H1 (cell line): ENCODE results near the gene ACTL8. TPM values are rescaled to one million over a fixed set of nuclear protein-coding genes. Genes with fewer than 3 reads are reported as not detected.

Experiments
- CTCF ChIA-PET: fragments of 300-600 bp; sonication (Branson Sonifier 250); formaldehyde crosslinking; loops from one replicate; lab custom pipeline; 2021; ENCODE audit not compliant: partially characterized antibody; lab: Charles Lee
- POLR2A ChIA-PET: fragments of 300-600 bp; sonication (Branson Sonifier 250); formaldehyde crosslinking; loops from one replicate; lab custom pipeline; 2021; ENCODE audit warnings: inconsistent platforms; ENCODE audit not compliant: partially characterized antibody; lab: Charles Lee
- DNase-seq, 2 experiments: peaks; one replicate each; pipeline versions ENCODE4 v3.0.0 to v3.0.0-alpha.2; 2010 to 2022; ENCODE audit warnings: low spot score in 2 of 2, low read depth in 1 of 2, mixed read lengths in 1 of 2
- FAIRE-seq: peaks from 2 replicates; lab custom pipeline; 2011; peaks lifted over from hg19 to GRCh38; lab: Jason Lieb, UNC
- H2AFZ ChIP-seq: 2 replicates; pipeline ENCODE4 v1.8.1; 2012; ENCODE audit warnings: low read length, inconsistent platforms
- H2AK5ac ChIP-seq: 2 replicates; pipeline ENCODE4 v1.6.1; 2013; ENCODE audit warnings: low read depth, low read length
- H2BK120ac ChIP-seq: replicated peaks from 2 replicates; pipeline ENCODE3; 2013; ENCODE audit warnings: low read depth, low read length, inconsistent platforms
- H2BK12ac ChIP-seq: 2 replicates; pipeline ENCODE4 v1.6.1; 2013; ENCODE audit warnings: low read depth, low read length
- H2BK15ac ChIP-seq: 2 replicates; pipeline ENCODE4 v1.6.1; 2013; ENCODE audit warnings: low read length
- H2BK20ac ChIP-seq: 2 replicates; pipeline ENCODE4 v1.6.1; 2013; ENCODE audit warnings: low read length
- H2BK5ac ChIP-seq: 2 replicates; pipeline ENCODE4 v1.6.1; 2013; ENCODE audit warnings: low read depth, low read length
- H3K14ac ChIP-seq: 2 replicates; pipeline ENCODE4 v1.6.1; 2013; ENCODE audit warnings: inconsistent platforms; ENCODE audit not compliant: insufficient read length
- H3K18ac ChIP-seq: 2 replicates; pipeline ENCODE4 v1.6.1; 2013; ENCODE audit warnings: low read length; ENCODE audit errors: extremely low read depth
- H3K23ac ChIP-seq: 2 replicates; pipeline ENCODE4 v1.6.1; 2013; ENCODE audit warnings: inconsistent platforms; ENCODE audit not compliant: insufficient read length
- H3K23me2 ChIP-seq: 2 replicates; pipeline ENCODE4 v1.6.1; 2013; ENCODE audit warnings: low read depth, low read length
- H3K27ac ChIP-seq: 2 replicates; pipeline ENCODE4 v1.6.1; 2011; ENCODE audit warnings: low read depth, low read length, inconsistent platforms
- H3K27me3 ChIP-seq, 4 experiments: replicated peaks in 1 of 4; 1 replicate in 1 of 4; 2 replicates in 3 of 4; pipeline versions ENCODE4 v1.6.1 to v1.8.1; 2011 to 2013; ENCODE audit warnings: low read length in 3 of 4, mild to moderate bottlenecking in 3 of 4, inconsistent platforms in 2 of 4, mixed read lengths in 2 of 4, moderate library complexity in 1 of 4; ENCODE audit not compliant: control insufficient read depth in 3 of 4, insufficient read depth in 3 of 4; ENCODE audit errors: extremely low read depth in 1 of 4
- H3K36me3 ChIP-seq, 4 experiments: 2 replicates each; pipeline versions ENCODE4 v1.6.1 to v1.8.1; 2011 to 2013; ENCODE audit warnings: mild to moderate bottlenecking in 4 of 4, low read length in 3 of 4, moderate library complexity in 2 of 4, control low read depth in 1 of 4, inconsistent platforms in 1 of 4; ENCODE audit not compliant: insufficient read depth in 4 of 4, control insufficient read depth in 2 of 4
- H3K4ac ChIP-seq: replicated peaks from 2 replicates; pipeline ENCODE3; 2013; ENCODE audit warnings: low read length, low read depth, mixed read lengths, inconsistent platforms; ENCODE audit not compliant: insufficient read length
- H3K4me1 ChIP-seq, 4 experiments: replicated peaks in 1 of 4; 1 replicate in 1 of 4; 2 replicates in 3 of 4; pipeline versions ENCODE4 v1.6.1 to v1.8.1; 2011 to 2013; ENCODE audit warnings: low read length in 3 of 4, inconsistent platforms in 2 of 4, mixed read lengths in 1 of 4; ENCODE audit not compliant: insufficient read depth in 4 of 4, control insufficient read depth in 3 of 4
- H3K4me2 ChIP-seq, 2 experiments: 2 replicates each; pipeline versions ENCODE4 v1.6.1 to v1.8.1; 2011 to 2013; ENCODE audit warnings: low read depth in 2 of 2, low read length in 2 of 2, control low read depth in 1 of 2, inconsistent platforms in 1 of 2, mild to moderate bottlenecking in 1 of 2; ENCODE audit not compliant: insufficient read depth in 1 of 2
- H3K4me3 ChIP-seq, 4 experiments: fragments of 200-600, 300-600 bp in 1 of 4; sonication (generic), shearing (Covaris generic), sonication (Bioruptor Twin) in 1 of 4; 2 replicates each; pipeline versions ENCODE4 v1.5.1 to v1.8.1; 2011 to 2016; ENCODE audit warnings: low read length in 4 of 4, low read depth in 3 of 4, control low read depth in 2 of 4, inconsistent platforms in 2 of 4, mild to moderate bottlenecking in 2 of 4, mixed read lengths in 1 of 4, moderate library complexity in 1 of 4; ENCODE audit not compliant: insufficient read depth in 2 of 4; ENCODE audit errors: extremely low read depth in 1 of 4
- H3K56ac ChIP-seq: replicated peaks from 2 replicates; pipeline ENCODE3; 2013; ENCODE audit warnings: low read depth, mild to moderate bottlenecking, mixed read lengths, low read length, inconsistent platforms; ENCODE audit not compliant: insufficient read length
- H3K79me1 ChIP-seq: 2 replicates; pipeline ENCODE4 v1.6.1; 2013; ENCODE audit warnings: low read depth, low read length, control low read depth
- H3K79me2 ChIP-seq, 2 experiments: 2 replicates each; pipeline versions ENCODE4 v1.6.1 to v1.8.1; 2012 to 2013; ENCODE audit warnings: low read length in 2 of 2, mild to moderate bottlenecking in 2 of 2, inconsistent platforms in 1 of 2; ENCODE audit not compliant: insufficient read depth in 2 of 2, control insufficient read depth in 1 of 2
- H3K9ac ChIP-seq, 4 experiments: replicated peaks in 1 of 4; 1 replicate in 1 of 4; 2 replicates in 3 of 4; pipeline versions ENCODE4 v1.6.1 to v1.8.1; 2011 to 2013; ENCODE audit warnings: low read depth in 3 of 4, low read length in 3 of 4, control low read depth in 2 of 4, mild to moderate bottlenecking in 2 of 4, moderate library complexity in 2 of 4, inconsistent platforms in 1 of 4; ENCODE audit errors: extremely low read depth in 1 of 4
- H3K9me3 ChIP-seq, 2 experiments: 2 replicates each; pipeline versions ENCODE4 v1.6.1 to v1.8.1; 2012 to 2013; ENCODE audit warnings: mild to moderate bottlenecking in 2 of 2, moderate library complexity in 2 of 2, control low read depth in 1 of 2, inconsistent platforms in 1 of 2, low read depth in 1 of 2, low read length in 1 of 2, mixed read lengths in 1 of 2; ENCODE audit not compliant: insufficient read depth in 2 of 2
- H4K20me1 ChIP-seq, 2 experiments: replicated peaks in 1 of 2; 2 replicates each; pipeline versions ENCODE3 to v1.8.1; 2011 to 2013; ENCODE audit warnings: inconsistent platforms in 2 of 2, low read length in 2 of 2, mild to moderate bottlenecking in 1 of 2; ENCODE audit not compliant: insufficient read depth in 2 of 2, control insufficient read depth in 1 of 2
- H4K5ac ChIP-seq: 2 replicates; pipeline ENCODE4 v1.6.1; 2013; ENCODE audit warnings: low read length, low read depth, mixed read lengths, inconsistent platforms; ENCODE audit not compliant: insufficient read length
- H4K8ac ChIP-seq: 2 replicates; pipeline ENCODE4 v1.8.0; 2013; ENCODE audit warnings: mild to moderate bottlenecking, moderate library complexity, low read length, inconsistent platforms; ENCODE audit not compliant: insufficient read depth; ENCODE audit errors: extremely low read depth
- H4K91ac ChIP-seq: replicated peaks from 2 replicates; pipeline ENCODE3; 2013; ENCODE audit warnings: low read length, mixed read lengths, inconsistent platforms; ENCODE audit not compliant: insufficient read length
- CBX8 ChIP-seq: fragments of 300-800, 300-1000 bp; sonication (generic); IDR thresholded peaks from 2 replicates; pipeline ENCODE4 v1.7.1; 2016; ENCODE audit warnings: low read depth, low read length, borderline replicate concordance
- CEBPB ChIP-seq: IDR thresholded peaks from 2 replicates; pipeline ENCODE4 v1.6.1; 2012; ENCODE audit warnings: low read depth, low read length
- CHD1 ChIP-seq: IDR thresholded peaks from 2 replicates; pipeline ENCODE4 v1.6.1; 2012; ENCODE audit warnings: low read depth, low read length, improper control_type of control experiment
- EP300 ChIP-seq, 2 experiments: IDR thresholded peaks; 1 replicate in 1 of 2; 2 replicates in 1 of 2; pipeline ENCODE4 v1.6.1; 2011 to 2012; ENCODE audit warnings: low read depth in 2 of 2, low read length in 2 of 2, mild to moderate bottlenecking in 2 of 2, borderline replicate concordance in 1 of 2, inconsistent platforms in 1 of 2, moderate library complexity in 1 of 2
- NANOG ChIP-seq: IDR thresholded peaks from 2 replicates; pipeline ENCODE4 v1.6.1; 2011; ENCODE audit warnings: low read length, low read depth, mild to moderate bottlenecking, inconsistent platforms; ENCODE audit not compliant: insufficient read depth, poor library complexity, severe bottlenecking
- NRF1 ChIP-seq: IDR thresholded peaks from 2 replicates; pipeline ENCODE4 v1.6.1; 2011; ENCODE audit warnings: mild to moderate bottlenecking, low read depth, low read length, improper control_type of control experiment
- POLR2A ChIP-seq, 2 experiments: IDR thresholded peaks; 1 replicate in 1 of 2; 2 replicates in 1 of 2; pipeline ENCODE4 v1.6.1; 2011; ENCODE audit warnings: low read depth in 2 of 2, low read length in 2 of 2, mild to moderate bottlenecking in 2 of 2; ENCODE audit errors: control extremely low read depth in 1 of 2
- RFX5 ChIP-seq: IDR thresholded peaks from 2 replicates; pipeline ENCODE4 v1.6.1; 2011; ENCODE audit warnings: low read depth, low read length, improper control_type of control experiment, borderline replicate concordance
- SAP30 ChIP-seq: fragments of 300-600 bp; sonication (generic); IDR thresholded peaks from 2 replicates; pipeline ENCODE4 v1.7.1; 2012; ENCODE audit warnings: low read length, moderate library complexity, mild to moderate bottlenecking, inconsistent platforms; ENCODE audit not compliant: insufficient read depth, insufficient replicate concordance
- SIRT6 ChIP-seq: IDR thresholded peaks from one replicate; pipeline ENCODE4 v1.7.1; 2012; ENCODE audit warnings: low read length, inconsistent platforms
- SUZ12 ChIP-seq: fragments of 200-600 bp; sonication (generic); IDR thresholded peaks from 2 replicates; pipeline ENCODE4 v1.6.1; 2012; ENCODE audit warnings: mild to moderate bottlenecking, inconsistent platforms, low read length, moderate library complexity, mixed read lengths
- YY1 ChIP-seq: IDR thresholded peaks from 2 replicates; pipeline ENCODE4 v1.6.1; 2011; ENCODE audit warnings: low read depth, mild to moderate bottlenecking, low read length
- WGBS, 2 experiments: shearing (Covaris generic) in 1 of 2; methylation state at CpG; one replicate each; pipeline versions ENCODE4 v1.1.6 to v1.1.7; 2013 to 2015; ENCODE audit warnings: low lambda C conversion rate in 2 of 2, mixed read lengths in 2 of 2, inconsistent platforms in 1 of 2, low coverage in 1 of 2, missing lambda C conversion rate in 1 of 2; ENCODE audit not compliant: insufficient replicate concordance in 2 of 2, insufficient coverage in 1 of 2, insufficient read length in 1 of 2; ENCODE audit errors: extremely low coverage in 1 of 2, missing lambda C conversion rate in 1 of 2; 5-methylcytosine and 5-hydroxymethylcytosine counted together
- polyA plus RNA-seq, 7 experiments: library from polyadenylated mRNA; depleted of rRNA in 3 of 7; stranded (reverse) in 5 of 7; unstranded in 2 of 7; fragments of >200 nt in 5 of 7; fragments of 200-250 nt in 2 of 7; gene quantifications; 1 replicate in 5 of 7; 2 replicates in 1 of 7; 4 replicates in 1 of 7; pipeline versions ENCODE4 v1.2.1 to v1.2.3, GENCODE V29; 2011 to 2013; ENCODE audit warnings: missing spikeins in 2 of 7, mixed read lengths in 2 of 7
- total RNA-seq: library from RNA; stranded (reverse); fragmentation: NEBNext Ultra II Directional; extraction: Animal tissue kit (Norgen Biotek cat#: 25700); gene quantifications from 2 replicates; pipeline ENCODE4 v1.2.1, GENCODE V29; 2021

The ACTL8 gene
- total and polyA plus RNA-seq, 2 of the 8 experiments (the other 6 are each of a cell fraction or from before 2014, with no cell fraction given): 0.33 to 0.47 TPM

DNA sequence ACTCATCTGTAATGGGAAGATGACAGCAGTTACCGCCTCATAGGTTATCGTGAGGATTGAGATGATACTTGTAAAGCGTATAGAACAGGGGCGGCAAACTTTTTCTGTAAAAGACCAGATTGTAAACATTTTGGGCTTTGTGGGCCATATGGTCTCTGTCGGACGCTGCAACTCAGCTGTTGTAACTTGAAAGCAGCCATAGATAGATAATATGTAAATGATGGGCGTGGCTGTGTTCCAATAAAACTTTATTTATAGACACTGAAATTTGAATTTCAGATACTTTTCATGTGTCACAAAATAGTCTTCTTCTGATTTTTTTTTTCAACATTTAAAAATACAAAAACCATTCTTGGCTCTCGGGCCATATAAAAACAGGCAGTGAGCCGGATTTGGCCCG is 15.8 kb downstream of the ACTL8 start:
- no peak overlapping the region for H2BK12ac ChIP-seq
- TF ChIP-seq SAP30 (no peak), POLR2A (IDR thresholded peaks at IDR 0.05; ENCODE audit: control extremely low read depth in 1 of 2, low read depth in 2 of 2, low read length in 2 of 2) (no peak), CHD1 (no peak), SUZ12 (no peak), NANOG (no peak), EP300 (IDR thresholded peaks at IDR 0.05; ENCODE audit: borderline replicate concordance in 1 of 2, low read depth in 2 of 2, low read length in 2 of 2) (no peak), CBX8 (no peak), SIRT6 (no peak), CEBPB (no peak), YY1 (no peak), RFX5 (no peak), NRF1 (no peak)
- H3K4me1 ChIP-seq: no peaks in the 10 kb centered on the region; a peak in 2 of 7 replicates
- H3K27ac ChIP-seq: no peak overlapping the region
- H3K4me2 ChIP-seq: no peak overlapping the region
- no peak overlapping the region for H2AFZ ChIP-seq
- no peak overlapping the region for H4K91ac ChIP-seq
- CTCF ChIA-PET: interaction anchor here (0.7 to 6.9 kb wide), 6 partner anchors 11 to 110 kb away, joined by 3 to 36 read pairs (median 8); no protein-coding TSS in a partner anchor
- DNase-seq (no peak), FAIRE-seq (no peak)
- H3K27me3 ChIP-seq: no peaks in the 10 kb centered on the region
- no peak overlapping the region for H3K4ac ChIP-seq
- no peaks in the 10 kb centered on the region for H3K9me3 ChIP-seq
- H4K8ac ChIP-seq: no peak overlapping the region
- no peak overlapping the region for H2BK15ac ChIP-seq
- no peak overlapping the region for H2BK20ac ChIP-seq
- no peak overlapping the region for H3K14ac ChIP-seq
- no peak overlapping the region for H2BK5ac ChIP-seq
- H3K9ac ChIP-seq: no peak overlapping the region
- H3K79me1 ChIP-seq: no peaks in the 10 kb centered on the region
- no peaks in the 10 kb centered on the region for H3K79me2 ChIP-seq
- WGBS, 2 experiments: 89% methylated on average over 10 of the region's 10 CpGs; no CpG with 5 or more reads in 1 of the 2 experiments
- no peak overlapping the region for H3K56ac ChIP-seq
- no peak overlapping the region for H2BK120ac ChIP-seq
- no peak overlapping the region for H3K18ac ChIP-seq
- no peak overlapping the region for H4K5ac ChIP-seq
- H3K23me2 ChIP-seq: no peaks in the 10 kb centered on the region
- no peaks in the 10 kb centered on the region for H3K36me3 ChIP-seq
- H3K23ac ChIP-seq: no peak overlapping the region
- H4K20me1 ChIP-seq: no peaks in the 10 kb centered on the region
- POLR2A ChIA-PET: no interaction called here
- H2AK5ac ChIP-seq: no peak overlapping the region
- no peak overlapping the region for H3K4me3 ChIP-seq
